B cell (primary cell): ENCODE measurements around the gene FILIP1. TPM values are rescaled to one million over a fixed set of nuclear protein-coding genes. Genes with fewer than 3 reads are reported as not detected.

Source experiments
- ATAC-seq: fragments of 200-7000 bp; cut with Tn5 transposase; one replicate; pipeline ENCODE4 v1.10.0; 2021; ENCODE audit warnings: low read depth, mild to moderate bottlenecking, moderate number of reproducible peaks, moderate library complexity
- CTCF ChIA-PET: fragments of 350-600 bp; sonication (Branson Sonifier 250); formaldehyde crosslinking; loops from one replicate; lab custom pipeline; 2021; ENCODE audit warnings: antibody characterized with exemption, inconsistent platforms; lab: Charles Lee
- POLR2A ChIA-PET: fragments of 350-600 bp; sonication (Branson Sonifier 250); formaldehyde crosslinking; loops from one replicate; lab custom pipeline; 2021; ENCODE audit warnings: antibody characterized with exemption; lab: Charles Lee
- DNase-seq: peaks from one replicate; pipeline ENCODE4 v3.0.0; 2013
- H2AFZ ChIP-seq: 2 replicates; pipeline ENCODE4 v1.6.1; 2012; ENCODE audit warnings: mild to moderate bottlenecking, low read depth, low read length; ENCODE audit not compliant: insufficient read depth, poor library complexity, severe bottlenecking
- H3K27ac ChIP-seq, 2 donors: 1 replicate in 1 of 2; 2 replicates in 1 of 2; pipeline ENCODE4 v1.5.1; 2012 to 2013; ENCODE audit warnings: low read length in 2 of 2, mild to moderate bottlenecking in 2 of 2, moderate library complexity in 1 of 2
- H3K27me3 ChIP-seq, 4 experiments: fragments of 200-600 bp in 1 of 4; sonication (generic) in 1 of 4; replicated peaks in 1 of 4; 1 replicate in 2 of 4; 2 replicates in 2 of 4; pipeline versions ENCODE4 v1.6.1 to v1.7.0; 2013 to 2016; ENCODE audit warnings: low read length in 3 of 4, mild to moderate bottlenecking in 2 of 4, mixed read lengths in 1 of 4, moderate library complexity in 1 of 4; ENCODE audit not compliant: insufficient read depth in 4 of 4, control insufficient read depth in 3 of 4; ENCODE audit errors: control extremely low read depth in 1 of 4
- H3K36me3 ChIP-seq, 2 experiments: replicated peaks in 1 of 2; 1 replicate in 1 of 2; 2 replicates in 1 of 2; pipeline versions ENCODE4 v1.6.1 to v1.7.1; 2013; ENCODE audit warnings: low read length in 1 of 2; ENCODE audit not compliant: insufficient read depth in 2 of 2, control insufficient read depth in 1 of 2; ENCODE audit errors: control extremely low read depth in 1 of 2, extremely low read depth in 1 of 2
- H3K4me1 ChIP-seq, 2 donors: fragments of 200-600 bp in 1 of 2; sonication (generic) in 1 of 2; 1 replicate in 1 of 2; 2 replicates in 1 of 2; pipeline versions ENCODE4 v1.5.1 to v1.6.1; 2013 to 2017; ENCODE audit warnings: low read length in 2 of 2; ENCODE audit not compliant: control insufficient read depth in 2 of 2, insufficient read depth in 2 of 2
- H3K4me2 ChIP-seq: replicated peaks from 2 replicates; pipeline ENCODE3; 2012; ENCODE audit warnings: mild to moderate bottlenecking, low read depth, low read length; ENCODE audit not compliant: poor library complexity, severe bottlenecking
- H3K4me3 ChIP-seq, 5 experiments: fragments of 200-600 bp in 1 of 5; sonication (generic) in 1 of 5; 1 replicate in 3 of 5; 2 replicates in 2 of 5; pipeline versions ENCODE4 v1.5.1 to v1.7.0; 2011 to 2016; ENCODE audit warnings: low read length in 4 of 5, mild to moderate bottlenecking in 4 of 5, low read depth in 2 of 5, control low read depth in 1 of 5, moderate library complexity in 1 of 5; ENCODE audit not compliant: insufficient read depth in 1 of 5; ENCODE audit errors: control extremely low read depth in 1 of 5, extremely low read depth in 1 of 5
- H3K79me2 ChIP-seq: fragments of 200-600 bp; sonication (generic); one replicate; pipeline ENCODE4 v1.6.0; 2016; ENCODE audit warnings: low read length; ENCODE audit not compliant: control insufficient read depth, insufficient read depth
- H3K9ac ChIP-seq: fragments of 200-600 bp; sonication (generic); 2 replicates; pipeline ENCODE4 v1.6.1; 2017; ENCODE audit warnings: mild to moderate bottlenecking, low read length, moderate library complexity
- H3K9me3 ChIP-seq, 3 donors: one replicate each; pipeline versions ENCODE4 v1.6.1 to v1.7.1; 2013; ENCODE audit warnings: low read length in 2 of 3; ENCODE audit not compliant: control insufficient read depth in 2 of 3, insufficient read depth in 1 of 3; ENCODE audit errors: control extremely low read depth in 1 of 3
- H4K20me1 ChIP-seq: 2 replicates; pipeline ENCODE4 v1.6.0; 2012; ENCODE audit warnings: mild to moderate bottlenecking, low read length; ENCODE audit not compliant: insufficient read depth, control insufficient read depth, poor library complexity, severe bottlenecking
- H3K27ac Mint-ChIP-seq: one replicate; pipeline ENCODE4 v1.8.0; 2021; ENCODE audit warnings: mixed read lengths
- H3K27me3 Mint-ChIP-seq: one replicate; pipeline ENCODE4 v1.8.0; 2021; ENCODE audit warnings: mixed read lengths
- H3K4me1 Mint-ChIP-seq: one replicate; pipeline ENCODE4 v1.8.0; 2021; ENCODE audit warnings: mixed read lengths
- H3K4me3 Mint-ChIP-seq: one replicate; pipeline ENCODE4 v1.8.0; 2021; ENCODE audit warnings: mixed read lengths
- H3K9me3 Mint-ChIP-seq: one replicate; pipeline ENCODE4 v1.8.0; 2022; ENCODE audit warnings: mixed read lengths; ENCODE audit not compliant: insufficient read depth
- CTCF ChIP-seq: fragments of 200-600 bp; IDR thresholded peaks from one replicate; pipeline ENCODE4 v1.8.0; 2022; ENCODE audit warnings: antibody characterized with exemption, mild to moderate bottlenecking
- EZH2 ChIP-seq: IDR thresholded peaks from 2 replicates; pipeline ENCODE4 v1.6.1; 2012; ENCODE audit warnings: borderline replicate concordance, low read depth, mild to moderate bottlenecking, moderate library complexity, low read length; ENCODE audit not compliant: insufficient read depth, poor library complexity, severe bottlenecking
- whole genome bisulfite sequencing: methylation state at CpG from one replicate; pipeline ENCODE4 v1.1.5; 2013; ENCODE audit warnings: missing lambda C conversion rate; ENCODE audit not compliant: insufficient coverage; 5-methylcytosine and 5-hydroxymethylcytosine counted together
- intact Hi-C: fragments of 100-400 bp; cut with micrococcal nuclease; formaldehyde crosslinking; loops from one replicate; pipeline ENCODE4 v1.10.0; 2022
- polyA plus RNA-seq: library from polyadenylated mRNA; depleted of rRNA; stranded (reverse); fragments of >200 nt; gene quantifications from 2 replicates; pipeline ENCODE4 v1.2.3, GENCODE V29; 2012
- total RNA-seq, 2 donors: library from RNA; stranded (reverse); fragments of 120-200 nt in 1 of 2; gene quantifications; 1 replicate in 1 of 2; 2 replicates in 1 of 2; pipeline versions ENCODE4 v1.2.3 to v1.2.4, GENCODE V29; 2013 to 2022

FILIP1 gene
- total and polyA plus RNA-seq, 2 donors (not counting 1 experiment from before 2014, with no cell fraction given): not detected

- ChIA-PET CTCF (no interaction called here), POLR2A (no interaction called here)
- Histone ChIP-seq H4K20me1 (no peaks in the 10 kb centered on the region), H3K9ac (no peak overlapping the region), H3K4me1 (no peaks in the 10 kb centered on the region), H2AFZ (no peak overlapping the region), H3K36me3 (no peaks in the 10 kb centered on the region), H3K79me2 (no peaks in the 10 kb centered on the region), H3K4me3 (no peak overlapping the region), H3K9me3 (no peaks in the 10 kb centered on the region), H3K27me3 (no peaks in the 10 kb centered on the region), H3K27ac (no peak overlapping the region), H3K4me2 (no peak overlapping the region)
- no peak overlapping the region for H3K4me3 Mint-ChIP-seq
- H3K9me3 Mint-ChIP-seq: no peaks in the 10 kb centered on the region
- no peaks in the 10 kb centered on the region for H3K4me1 Mint-ChIP-seq
- DNase-seq (no peak), ATAC-seq (no peak)
- H3K27ac Mint-ChIP-seq: no peak overlapping the region
- no peak for TF ChIP-seq CTCF
- TF ChIP-seq EZH2: no peak
- H3K27me3 Mint-ChIP-seq: peaks cover 20% of the 10 kb centered on the region
- intact Hi-C loops: no loop called here
These were observed 192.1 kb downstream of the FILIP1 start for GRCh38 chr6:75301537-75301936.

DNA sequence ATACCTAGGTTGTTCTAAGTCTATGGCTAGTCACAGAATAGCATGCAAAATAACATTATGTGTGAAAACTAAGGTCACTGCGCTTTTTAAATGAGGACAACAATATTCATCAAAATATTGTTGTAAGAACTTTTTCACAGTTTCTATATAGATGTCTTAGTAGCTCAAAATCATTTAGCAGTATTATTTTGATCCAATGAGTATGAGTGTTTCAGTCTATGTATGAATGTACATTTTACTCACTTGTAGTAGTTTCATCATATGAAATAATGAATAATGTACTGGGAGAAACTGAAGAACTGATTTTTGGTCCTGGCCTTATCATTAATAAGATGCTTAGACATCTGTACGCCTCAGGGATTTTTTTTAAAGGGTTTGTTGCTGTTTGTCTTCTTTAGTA, 192.5 kb downstream of the FILIP1 start:
- TF ChIP-seq EZH2 (no peak), CTCF (no peak)
- Mint-ChIP-seq H3K27ac (no peak overlapping the region), H3K4me1 (no peaks in the 10 kb centered on the region), H3K4me3 (no peak overlapping the region), H3K27me3 (peaks cover 15% of the 10 kb centered on the region), H3K9me3 (no peaks in the 10 kb centered on the region)
- Histone ChIP-seq H2AFZ (no peak overlapping the region), H3K4me2 (no peak overlapping the region), H4K20me1 (no peaks in the 10 kb centered on the region), H3K36me3 (no peaks in the 10 kb centered on the region), H3K27ac (no peak overlapping the region), H3K79me2 (no peaks in the 10 kb centered on the region), H3K27me3 (no peaks in the 10 kb centered on the region), H3K4me1 (no peaks in the 10 kb centered on the region), H3K9ac (no peak overlapping the region), H3K9me3 (no peaks in the 10 kb centered on the region), H3K4me3 (no peak overlapping the region)
- ATAC-seq (no peak), DNase-seq (no peak)
- intact Hi-C loops: no loop called here
- ChIA-PET CTCF (interaction anchor here (1.5 kb wide), 1 partner anchor 33 kb away, joined by 4 read pairs; no protein-coding TSS in a partner anchor), POLR2A (no interaction called here)
- WGBS: no CpG with 5 or more reads among the region's 2 CpGs
